Mucosa of descending colon (tissue), 3 donors: ENCODE measurements around the gene MROH2A. TPM values are rescaled to one million over a fixed set of nuclear protein-coding genes. Genes with fewer than 3 reads are reported as not detected.

ENCODE experiments used
- ATAC-seq: fragments of 200-7000 bp; cut with Tn5 transposase; one replicate; pipeline ENCODE4 v1.9.1; 2020; ENCODE audit warnings: mild to moderate bottlenecking, moderate library complexity
- DNase-seq, 3 donors: peaks; one replicate each; pipeline ENCODE4 v3.0.0-alpha.2; 2020
- H3K36me3 ChIP-seq: fragments of 200-600 bp; one replicate; pipeline ENCODE4 v1.8.0; 2021; ENCODE audit warnings: low read depth, mild to moderate bottlenecking
- H3K4me1 ChIP-seq: fragments of 200-600 bp; one replicate; pipeline ENCODE4 v1.8.0; 2021; ENCODE audit warnings: low read depth, mild to moderate bottlenecking
- H3K4me3 ChIP-seq: fragments of 200-600 bp; one replicate; pipeline ENCODE4 v1.8.0; 2021; ENCODE audit warnings: mild to moderate bottlenecking
- H3K9me3 ChIP-seq: fragments of 200-600 bp; one replicate; pipeline ENCODE4 v1.8.0; 2021; ENCODE audit warnings: mild to moderate bottlenecking
- intact Hi-C, 2 donors: fragments of 100-400 bp; cut with DNase I in 1 of 2; cut with micrococcal nuclease in 1 of 2; formaldehyde crosslinking; loops; one replicate each; pipeline versions ENCODE4 v1.11.0 to v1.11.1; 2022; cut with DNase I, micrococcal nuclease
- total RNA-seq, 3 donors: library from RNA; stranded (reverse); fragmentation: NEBNext Ultra II Directional in 2 of 3; extraction: Animal tissue kit (Norgen Biotek cat#: 25700) in 2 of 3; gene quantifications; one replicate each; pipeline versions ENCODE4 v1.2.1 to v1.2.4, GENCODE V29; 2021 to 2023
- TF ChIP-seq, protein P1 (sequence below): fragments of 200-600 bp; IDR thresholded peaks from one replicate; pipeline ENCODE4 v1.8.0; 2022; ENCODE audit warnings: antibody characterized with exemption, mild to moderate bottlenecking
- donor health status: DM: no; HTN: no; CAD: no; lungs with moderate emphysema.
- donor health status: DM: no; HTN: no; CAD: no.
- donor health status: DM: no; HTN: yes; CAD: no.

Gene MROH2A
- total RNA-seq, 3 donors from 2014 or later, result 0.20 TPM; not detected in 2

DNA sequence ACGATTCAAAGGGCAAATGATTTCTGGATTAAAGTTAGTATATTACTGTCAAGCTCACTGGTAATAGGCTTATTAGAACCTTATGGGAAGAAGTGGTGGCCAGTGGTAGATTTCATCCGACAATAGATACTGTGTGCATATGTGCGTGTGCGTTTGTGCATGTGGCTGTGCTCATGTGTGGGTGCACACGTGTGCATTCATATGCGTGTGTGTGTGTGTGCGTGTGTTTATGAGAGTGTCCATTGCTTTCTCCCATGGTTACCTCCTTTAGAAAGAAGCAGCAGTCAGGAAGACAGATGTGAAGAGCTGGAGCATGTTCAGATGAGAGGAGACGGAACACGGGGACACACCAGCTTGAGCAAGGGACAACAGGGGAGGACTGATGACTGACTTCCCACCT lies 8.9 kb upstream of the MROH2A start:
- intact Hi-C loops, result no loop called here
- no peak for ATAC-seq
- no peak for DNase-seq
- Histone ChIP-seq H3K4me3 (no peak overlapping the region), H3K9me3 (no peaks in the 10 kb centered on the region), H3K4me1 (peaks cover 3% of the 10 kb centered on the region), H3K36me3 (no peaks in the 10 kb centered on the region)
- TF ChIP-seq, protein P1, sequence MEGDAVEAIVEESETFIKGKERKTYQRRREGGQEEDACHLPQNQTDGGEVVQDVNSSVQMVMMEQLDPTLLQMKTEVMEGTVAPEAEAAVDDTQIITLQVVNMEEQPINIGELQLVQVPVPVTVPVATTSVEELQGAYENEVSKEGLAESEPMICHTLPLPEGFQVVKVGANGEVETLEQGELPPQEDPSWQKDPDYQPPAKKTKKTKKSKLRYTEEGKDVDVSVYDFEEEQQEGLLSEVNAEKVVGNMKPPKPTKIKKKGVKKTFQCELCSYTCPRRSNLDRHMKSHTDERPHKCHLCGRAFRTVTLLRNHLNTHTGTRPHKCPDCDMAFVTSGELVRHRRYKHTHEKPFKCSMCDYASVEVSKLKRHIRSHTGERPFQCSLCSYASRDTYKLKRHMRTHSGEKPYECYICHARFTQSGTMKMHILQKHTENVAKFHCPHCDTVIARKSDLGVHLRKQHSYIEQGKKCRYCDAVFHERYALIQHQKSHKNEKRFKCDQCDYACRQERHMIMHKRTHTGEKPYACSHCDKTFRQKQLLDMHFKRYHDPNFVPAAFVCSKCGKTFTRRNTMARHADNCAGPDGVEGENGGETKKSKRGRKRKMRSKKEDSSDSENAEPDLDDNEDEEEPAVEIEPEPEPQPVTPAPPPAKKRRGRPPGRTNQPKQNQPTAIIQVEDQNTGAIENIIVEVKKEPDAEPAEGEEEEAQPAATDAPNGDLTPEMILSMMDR, result no peak

DNA sequence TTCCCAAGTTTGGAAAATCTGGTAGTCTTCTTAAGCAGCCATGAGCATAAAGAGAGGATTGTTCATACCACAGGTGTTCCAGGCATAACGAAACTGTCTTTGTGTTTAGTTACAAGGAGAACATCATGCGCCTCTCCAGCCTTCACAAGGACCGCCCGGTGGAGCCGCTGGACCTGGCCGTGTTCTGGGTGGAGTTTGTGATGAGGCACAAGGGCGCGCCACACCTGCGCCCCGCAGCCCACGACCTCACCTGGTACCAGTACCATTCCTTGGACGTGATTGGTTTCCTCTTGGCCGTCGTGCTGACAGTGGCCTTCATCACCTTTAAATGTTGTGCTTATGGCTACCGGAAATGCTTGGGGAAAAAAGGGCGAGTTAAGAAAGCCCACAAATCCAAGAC lies 6.0 kb upstream of the MROH2A start:
- H3K4me3 ChIP-seq, result no peak overlapping the region
- no peaks in the 10 kb centered on the region for H3K4me1 ChIP-seq
- no peaks in the 10 kb centered on the region for H3K36me3 ChIP-seq
- peaks cover 2% of the 10 kb centered on the region for H3K9me3 ChIP-seq
- intact Hi-C loops, result no loop called here
- no peak for DNase-seq
- TF ChIP-seq, protein P1, result no peak
- no peak for ATAC-seq

DNA sequence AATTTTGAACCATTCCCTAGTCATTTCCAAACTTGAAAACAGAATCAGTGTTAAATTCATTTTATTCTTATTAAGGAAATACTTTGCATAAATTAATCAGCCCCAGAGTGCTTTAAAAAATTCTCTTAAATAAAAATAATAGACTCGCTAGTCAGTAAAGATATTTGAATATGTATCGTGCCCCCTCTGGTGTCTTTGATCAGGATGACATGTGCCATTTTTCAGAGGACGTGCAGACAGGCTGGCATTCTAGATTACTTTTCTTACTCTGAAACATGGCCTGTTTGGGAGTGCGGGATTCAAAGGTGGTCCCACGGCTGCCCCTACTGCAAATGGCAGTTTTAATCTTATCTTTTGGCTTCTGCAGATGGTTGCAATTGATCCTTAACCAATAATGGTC lies 5.5 kb upstream of the MROH2A start:
- H3K36me3 ChIP-seq, result no peaks in the 10 kb centered on the region
- no peaks in the 10 kb centered on the region for H3K4me1 ChIP-seq
- H3K4me3 ChIP-seq, result no peak overlapping the region
- DNase-seq (no peak), ATAC-seq (no peak)
- intact Hi-C loops, result no loop called here
- peaks cover 2% of the 10 kb centered on the region for H3K9me3 ChIP-seq
- TF ChIP-seq, protein P1, result no peak

GRCh38 chr2:233773854-233774253 lies 4.3 kb upstream of the MROH2A start:
- TF ChIP-seq, protein P1, result no peak
- Histone ChIP-seq H3K4me3 (no peak overlapping the region), H3K9me3 (peaks cover 2% of the 10 kb centered on the region), H3K36me3 (no peaks in the 10 kb centered on the region), H3K4me1 (no peaks in the 10 kb centered on the region)
- ATAC-seq (no peak), DNase-seq (no peak)
- intact Hi-C loops, result no loop called here

GRCh38 chr2:233775414-233775813 lies 2.7 kb upstream of the MROH2A start:
- H3K36me3 ChIP-seq, result no peaks in the 10 kb centered on the region
- no peaks in the 10 kb centered on the region for H3K4me1 ChIP-seq
- TF ChIP-seq, protein P1, result no peak
- H3K4me3 ChIP-seq, result no peak overlapping the region
- DNase-seq (no peak), ATAC-seq (no peak)
- intact Hi-C loops, result no loop called here
- H3K9me3 ChIP-seq, result peaks cover 2% of the 10 kb centered on the region

GRCh38 chr2:233779722-233780121 lies 1.6 kb downstream of the MROH2A start:
- peaks cover 2% of the 10 kb centered on the region for H3K9me3 ChIP-seq
- no peak for ATAC-seq
- intact Hi-C loops, result no loop called here
- no peaks in the 10 kb centered on the region for H3K4me1 ChIP-seq
- DNase-seq, result no peak
- TF ChIP-seq, protein P1, result no peak
- no peak overlapping the region for H3K4me3 ChIP-seq
- no peaks in the 10 kb centered on the region for H3K36me3 ChIP-seq
